HepG2 (cell line): ENCODE data around the gene IQCN. TPM values are rescaled to one million over a fixed set of nuclear protein-coding genes. Genes with fewer than 3 reads are reported as not detected.

ENCODE experiments used
- ATF3 ChIP-seq: sonication (generic); formaldehyde crosslinking; IDR thresholded peaks from 2 replicates; pipeline ENCODE4 v1.4.0; 2020; ENCODE audit warnings: missing genetic modification reagents
- ATF5 ChIP-seq: sonication (generic); formaldehyde crosslinking; IDR thresholded peaks from 2 replicates; pipeline ENCODE4 v1.4.0; 2020; ENCODE audit warnings: mild to moderate bottlenecking, low read depth, missing genetic modification reagents
- CC2D1A ChIP-seq: sonication (generic); formaldehyde crosslinking; IDR thresholded peaks from 2 replicates; pipeline ENCODE4 v1.8.1; 2023; ENCODE audit warnings: mild to moderate bottlenecking, missing genetic modification reagents
- E2F1 ChIP-seq: sonication (generic); formaldehyde crosslinking; IDR thresholded peaks from 2 replicates; pipeline ENCODE4 v1.5.0; 2020; ENCODE audit warnings: missing genetic modification reagents
- FLYWCH1 ChIP-seq: sonication (generic); formaldehyde crosslinking; IDR thresholded peaks from 2 replicates; pipeline ENCODE4 v1.8.1; 2023; ENCODE audit warnings: mild to moderate bottlenecking, missing genetic modification reagents
- FOXJ3 ChIP-seq: sonication (generic); formaldehyde crosslinking; IDR thresholded peaks from 2 replicates; pipeline ENCODE4 v1.4.0; 2020; ENCODE audit warnings: missing genetic modification reagents, mild to moderate bottlenecking, borderline replicate concordance
- GLI4 ChIP-seq: sonication (generic); formaldehyde crosslinking; IDR thresholded peaks from 2 replicates; pipeline ENCODE4 v1.5.1; 2020; ENCODE audit warnings: missing genetic modification reagents, mild to moderate bottlenecking, moderate library complexity, borderline replicate concordance
- HNRNPLL ChIP-seq: fragments of 200-400 bp; formaldehyde crosslinking; IDR thresholded peaks from 2 replicates; pipeline ENCODE4 v1.6.1; 2017; ENCODE audit warnings: mild to moderate bottlenecking, low read depth, low read length; ENCODE audit not compliant: poor library complexity, severe bottlenecking
- JUNB ChIP-seq: sonication (generic); formaldehyde crosslinking; IDR thresholded peaks from 2 replicates; pipeline ENCODE4 v1.8.0; 2022; ENCODE audit warnings: missing genetic modification reagents, mild to moderate bottlenecking, borderline replicate concordance
- KLF11 ChIP-seq: IDR thresholded peaks from 2 replicates; pipeline ENCODE4 v1.6.1; 2016; ENCODE audit warnings: missing compliant biosample characterization
- POGZ ChIP-seq: sonication (generic); formaldehyde crosslinking; IDR thresholded peaks from 2 replicates; pipeline ENCODE4 v1.4.0; 2020; ENCODE audit warnings: mild to moderate bottlenecking, missing genetic modification reagents
- RELA ChIP-seq: sonication (generic); formaldehyde crosslinking; IDR thresholded peaks from 2 replicates; pipeline ENCODE4 v1.4.0; 2020; ENCODE audit warnings: missing genetic modification reagents
- SP140L ChIP-seq: sonication (generic); formaldehyde crosslinking; IDR thresholded peaks from 2 replicates; pipeline ENCODE4 v1.4.0; 2020; ENCODE audit warnings: missing genetic modification reagents, borderline replicate concordance
- ZBTB25 ChIP-seq: IDR thresholded peaks from 2 replicates; pipeline ENCODE4 v1.6.1; 2018; ENCODE audit warnings: missing genetic modification reagents
- ZBTB37 ChIP-seq: sonication (generic); formaldehyde crosslinking; IDR thresholded peaks from 2 replicates; pipeline ENCODE4 v1.4.0; 2020; ENCODE audit warnings: mild to moderate bottlenecking, missing genetic modification reagents
- ZNF18 ChIP-seq: sonication (generic); formaldehyde crosslinking; IDR thresholded peaks from 2 replicates; pipeline ENCODE4 v1.8.0; 2022; ENCODE audit warnings: mild to moderate bottlenecking, missing genetic modification reagents; ENCODE audit not compliant: insufficient replicate concordance
- ZNF207 ChIP-seq: fragments of 450-650 bp; IDR thresholded peaks from 2 replicates; pipeline ENCODE4 v1.6.1; 2016; ENCODE audit warnings: antibody characterized with exemption, borderline replicate concordance
- ZNF296 ChIP-seq: sonication (generic); formaldehyde crosslinking; conservative IDR thresholded peaks from 2 replicates; pipeline ENCODE4 v1.5.0; 2020; ENCODE audit warnings: mild to moderate bottlenecking, missing genetic modification reagents
- ZNF558 ChIP-seq: sonication (generic); formaldehyde crosslinking; IDR thresholded peaks from 2 replicates; pipeline ENCODE4 v1.9.0; 2022; ENCODE audit warnings: mild to moderate bottlenecking, missing genetic modification reagents, borderline replicate concordance
- ZNF562 ChIP-seq: sonication (generic); formaldehyde crosslinking; IDR thresholded peaks from 2 replicates; pipeline ENCODE4 v1.8.0; 2022; ENCODE audit warnings: missing genetic modification reagents, borderline replicate concordance
- ZNF691 ChIP-seq: sonication (generic); formaldehyde crosslinking; IDR thresholded peaks from 2 replicates; pipeline ENCODE4 v1.4.0; 2020; ENCODE audit warnings: missing genetic modification reagents, low read depth, mild to moderate bottlenecking, borderline replicate concordance
- ZZZ3 ChIP-seq: sonication (generic); formaldehyde crosslinking; IDR thresholded peaks from 2 replicates; pipeline ENCODE4 v1.4.0; 2020; ENCODE audit warnings: missing genetic modification reagents, mild to moderate bottlenecking, borderline replicate concordance
- polyA plus RNA-seq, 8 experiments: library from polyadenylated mRNA; depleted of rRNA in 3 of 8; stranded (reverse) in 7 of 8; unstranded in 1 of 8; fragments of >200 nt; fragmentation: Illumina TruSeq in 4 of 8; extraction: Trizol in 4 of 8; gene quantifications; 2 replicates each; pipeline versions ENCODE4 v1.2.1 to v1.2.3, GENCODE V29; 2011 to 2016; ENCODE audit warnings: low read depth in 4 of 8, missing spikeins in 1 of 8, mixed read lengths in 1 of 8; ENCODE audit not compliant: insufficient read depth in 1 of 8
- total RNA-seq, 5 experiments: library from RNA; depleted of rRNA; stranded (reverse); fragments of >200 nt; fragmentation: Illumina TruSeq; extraction: Trizol; gene quantifications; 2 replicates each; pipeline ENCODE4 v1.2.3, GENCODE V29; 2016; ENCODE audit warnings: low read depth in 1 of 5

IQCN gene
- total and polyA plus RNA-seq, 2 of the 13 experiments (the other 11 are each of a cell fraction or from before 2014, with no cell fraction given): 0.04 to 0.18 TPM

GRCh38 chr19:18233224-18233825, 40.9 kb downstream of the IQCN start (continued):
- TF ChIP-seq ZBTB37 (CRISPR knock-in tag): 0 out of 2 replicates have a peak, but pooled peaks have one; percentile 64
- TF ChIP-seq HNRNPLL: peak; percentile 37
- no peak for TF ChIP-seq CC2D1A
- TF ChIP-seq KLF11 (CRISPR knock-in tag): peak; percentile 98
- no peak for TF ChIP-seq POGZ (CRISPR knock-in tag)
- TF ChIP-seq ATF5 (CRISPR knock-in tag): no peak
- TF ChIP-seq JUNB (CRISPR knock-in tag): peak; percentile 53; the same call in 1 of the 2 replicates
- TF ChIP-seq ATF3 (CRISPR knock-in tag): peak; percentile 67; the same call in 1 of the 2 replicates
- peak; percentile 72; the same call in 1 of the 2 replicates for TF ChIP-seq ZNF296 (CRISPR knock-in tag)
- TF ChIP-seq FLYWCH1: no peak
- no peak for TF ChIP-seq ZNF562
- TF ChIP-seq E2F1 (CRISPR knock-in tag): peak; percentile 77
- peak; percentile 91 for TF ChIP-seq ZNF18 (CRISPR knock-in tag)
- no peak for TF ChIP-seq ZZZ3
- TF ChIP-seq SP140L (CRISPR knock-in tag): peak; percentile 95; the same call in 1 of the 2 replicates
- TF ChIP-seq ZNF691 (CRISPR knock-in tag): peak; percentile 76; the same call in 1 of the 2 replicates
- TF ChIP-seq ZNF558 (CRISPR knock-in tag): peak; percentile 78; the same call in 1 of the 2 replicates
- no peak for TF ChIP-seq FOXJ3
- TF ChIP-seq GLI4: no peak; the same call in 1 of the 2 replicates
- no peak for TF ChIP-seq RELA (CRISPR knock-in tag)
- no peak for TF ChIP-seq ZNF207
- TF ChIP-seq ZBTB25 (CRISPR knock-in tag): peak; percentile 95
